Heart right ventricle (tissue), 16 donors: ENCODE results near the gene GOLGA6L10. TPM values are rescaled to one million over a fixed set of nuclear protein-coding genes. Genes with fewer than 3 reads are reported as not detected.
"Not testable (repeated sequence)": the region's sequence is repeated elsewhere in the genome, so short reads cannot be mapped to it uniquely, and the experiment has no call there.

Experiments
- ATAC-seq, 8 donors: fragments of 200-7000 bp; cut with Tn5 transposase; one replicate each; pipeline ENCODE4 v1.9.1; 2020; ENCODE audit warnings: mild to moderate bottlenecking in 8 of 8, moderate library complexity in 8 of 8, moderate number of reproducible peaks in 1 of 8
- DNase-seq, 2 donors: peaks; one replicate each; pipeline ENCODE4 v3.0.0-alpha.2; 2020
- H3K27ac ChIP-seq, 10 donors: fragments of 200-600 bp; sonication (generic) in 2 of 10; one replicate each; pipeline versions ENCODE4 v1.5.0 to v1.8.0; 2020 to 2022; ENCODE audit warnings: mild to moderate bottlenecking in 3 of 10
- H3K27me3 ChIP-seq, 7 donors: fragments of 200-600 bp; one replicate each; pipeline ENCODE4 v1.8.0; 2021 to 2022; ENCODE audit warnings: mild to moderate bottlenecking in 2 of 7
- H3K36me3 ChIP-seq, 9 donors: fragments of 200-600 bp; sonication (generic) in 1 of 9; one replicate each; pipeline versions ENCODE4 v1.5.0 to v1.8.0; 2020 to 2022; ENCODE audit warnings: mild to moderate bottlenecking in 2 of 9
- H3K4me1 ChIP-seq, 9 donors: fragments of 200-600 bp; sonication (generic) in 1 of 9; one replicate each; pipeline versions ENCODE4 v1.5.0 to v1.8.0; 2020 to 2022; ENCODE audit warnings: mild to moderate bottlenecking in 4 of 9
- H3K4me3 ChIP-seq, 10 donors: fragments of 200-600 bp; sonication (generic) in 2 of 10; one replicate each; pipeline versions ENCODE4 v1.5.0 to v1.8.0; 2020 to 2022; ENCODE audit warnings: mild to moderate bottlenecking in 7 of 10, moderate library complexity in 2 of 10
- H3K9me3 ChIP-seq, 11 donors: fragments of 200-600 bp in 10 of 11; sonication (generic) in 2 of 11; one replicate each; pipeline versions ENCODE4 v1.5.0 to v1.8.0; 2013 to 2022; ENCODE audit warnings: mild to moderate bottlenecking in 2 of 11, control low read depth in 1 of 11, moderate library complexity in 1 of 11
- CTCF ChIP-seq, 9 donors: fragments of 200-600 bp; sonication (generic) in 2 of 9; IDR thresholded peaks; one replicate each; pipeline versions ENCODE4 v1.5.0 to v1.8.0; 2021 to 2022; ENCODE audit warnings: antibody characterized with exemption in 9 of 9, mild to moderate bottlenecking in 5 of 9, moderate library complexity in 1 of 9
- WGBS, 2 donors: extraction: QIAGEN DNeasy Blood & Tissue Kit; methylation state at CpG; one replicate each; pipeline ENCODE4 v1.1.7; 2013; ENCODE audit warnings: inconsistent platforms in 1 of 2; 5-methylcytosine and 5-hydroxymethylcytosine counted together
- intact Hi-C, 10 donors: fragments of 100-400 bp; cut with DNase I; formaldehyde crosslinking; loops; one replicate each; pipeline versions ENCODE4 v1.11.1 to v1.14.2; 2022
- polyA plus RNA-seq, 2 donors: library from polyadenylated mRNA; stranded (reverse); fragments of 200-250 nt; gene quantifications; one replicate each; pipeline ENCODE4 v1.2.3, GENCODE V29; 2013
- total RNA-seq, 10 donors: library from RNA; stranded (reverse); fragmentation: NEBNext Ultra II Directional in 3 of 10; extraction: Animal tissue kit (Norgen Biotek cat#: 25700) in 3 of 10; gene quantifications; one replicate each; pipeline versions ENCODE4 v1.2.1 to v1.2.4, GENCODE V29; 2021 to 2023
- donor health status: Arrhythmogenic right ventricular cardiomyopathy.
- donor health status: ischemic (EF 13 %, LVEDD 7.1; RV severe dilation, severe dysfunction).
- donor health status: healthy with polysubstance abuse.
- donor health status: DM: no; HTN: yes; CAD: no.
- donor health status: DM: no; HTN: no; CAD: no.
- donor health status: ischemic (EF 25% LVEDD 6.9; RV normal size, moderate dysfunction).
- donor health status: ischemic (EF 25% LVEDD 5.7; RV mildly dilated, moderate dysfunction).
- donor health status: healthy.
- donor health status: DM: yes; HTN: yes; CAD: no.
- donor health status: Ischemic cardiomyopathy.
- donor health status: ischemic (EF 35%, LVEDD 5.7; RV mildly dilated, moderate dysfunction).
- donor health status: nonischemic (EF 11% LVEDD 7.7; RV severe dilation, severe dysfunction).
- donor health status: DM: yes; HTN: yes; CAD: no.
- donor health status: PGD.
- donor health status: ischemic (EF 29% LVEDD 5.4; RV normal size, mild dysfunction).
- donor health status: nonischemic (EF 23%, LVEDD 6.1; RV moderate dilation, normal function).

Gene GOLGA6L10
- total and polyA plus RNA-seq, 12 donors, result 0.34 to 5.3 (median 0.62) TPM

GRCh38 chr15:82312586-82313349, 36.5 kb downstream of the GOLGA6L10 start:
- H3K27me3 ChIP-seq, result no peaks in the 10 kb centered on the region
- no peaks in the 10 kb centered on the region for H3K36me3 ChIP-seq
- DNase-seq, result no peak
- intact Hi-C loops, result no loop called here
- WGBS, 2 donors, result 63 to 68% methylated on average over 7 to 8 of the region's 8 CpGs
- peaks cover 0 to 12% (median 0%) of the 10 kb centered on the region in 11 donors for H3K9me3 ChIP-seq
- H3K4me3 ChIP-seq, result no peak overlapping the region
- TF ChIP-seq CTCF (IDR thresholded peaks at IDR 0.05), result no peak
- H3K27ac ChIP-seq, result no peak overlapping the region
- H3K4me1 ChIP-seq, result peaks cover 0 to 10% (median 0%) of the 10 kb centered on the region in 9 donors
- no peak for ATAC-seq

GRCh38 chr15:82311321-82311720, 38.0 kb downstream of the GOLGA6L10 start:
- DNase-seq, H3K4me1 ChIP-seq, H3K27me3 ChIP-seq, H3K36me3 ChIP-seq, ATAC-seq, intact Hi-C loops, H3K27ac ChIP-seq, H3K4me3 ChIP-seq: not testable (repeated sequence)
- peaks cover 0 to 12% (median 0%) of the 10 kb centered on the region in 11 donors for H3K9me3 ChIP-seq
- WGBS, 2 donors, result 83 to 90% methylated on average over 3 to 4 of the region's 5 CpGs

GRCh38 chr15:82309802-82310201, 39.5 kb downstream of the GOLGA6L10 start:
- intact Hi-C loops, result no loop called here
- WGBS, 2 donors, result 88 to 90% methylated on average over 2 of the region's 2 CpGs
- Histone ChIP-seq H3K27me3 (no peaks in the 10 kb centered on the region), H3K36me3 (no peaks in the 10 kb centered on the region), H3K9me3 (peaks cover 0 to 12% (median 0%) of the 10 kb centered on the region in 11 donors), H3K4me3 (no peak overlapping the region), H3K4me1 (no peaks in the 10 kb centered on the region), H3K27ac (no peak overlapping the region)
- DNase-seq (no peak), ATAC-seq (no peak)
- no peak for TF ChIP-seq CTCF (IDR thresholded peaks at IDR 0.05)

GRCh38 chr15:82307714-82308081, 41.6 kb downstream of the GOLGA6L10 start:
- Histone ChIP-seq H3K27me3 (no peaks in the 10 kb centered on the region), H3K9me3 (peaks cover 0 to 12% (median 0%) of the 10 kb centered on the region in 11 donors), H3K4me3 (no peak overlapping the region), H3K27ac (no peak overlapping the region), H3K4me1 (no peaks in the 10 kb centered on the region), H3K36me3 (no peaks in the 10 kb centered on the region)
- ATAC-seq, result no peak
- intact Hi-C loops, result no loop called here
- 86 to 94% methylated on average over 5 to 8 of the region's 8 CpGs for WGBS, 2 donors
- DNase-seq, result no peak
- TF ChIP-seq CTCF (IDR thresholded peaks at IDR 0.05), result no peak
